HG03060 (cell line): ENCODE results near the gene RASA3.
"Not testable (repeated sequence)": the region's sequence is repeated elsewhere in the genome, so short reads cannot be mapped to it uniquely, and the experiment has no call there.

Source experiments
- ATAC-seq: cut with Tn5 transposase; IDR thresholded peaks from one replicate; pipeline ENCODE4 v1.9.1; 2021; ENCODE audit warnings: low read depth, moderate number of reproducible peaks; ENCODE audit not compliant: unreplicated experiment

The RASA3 gene

DNA sequence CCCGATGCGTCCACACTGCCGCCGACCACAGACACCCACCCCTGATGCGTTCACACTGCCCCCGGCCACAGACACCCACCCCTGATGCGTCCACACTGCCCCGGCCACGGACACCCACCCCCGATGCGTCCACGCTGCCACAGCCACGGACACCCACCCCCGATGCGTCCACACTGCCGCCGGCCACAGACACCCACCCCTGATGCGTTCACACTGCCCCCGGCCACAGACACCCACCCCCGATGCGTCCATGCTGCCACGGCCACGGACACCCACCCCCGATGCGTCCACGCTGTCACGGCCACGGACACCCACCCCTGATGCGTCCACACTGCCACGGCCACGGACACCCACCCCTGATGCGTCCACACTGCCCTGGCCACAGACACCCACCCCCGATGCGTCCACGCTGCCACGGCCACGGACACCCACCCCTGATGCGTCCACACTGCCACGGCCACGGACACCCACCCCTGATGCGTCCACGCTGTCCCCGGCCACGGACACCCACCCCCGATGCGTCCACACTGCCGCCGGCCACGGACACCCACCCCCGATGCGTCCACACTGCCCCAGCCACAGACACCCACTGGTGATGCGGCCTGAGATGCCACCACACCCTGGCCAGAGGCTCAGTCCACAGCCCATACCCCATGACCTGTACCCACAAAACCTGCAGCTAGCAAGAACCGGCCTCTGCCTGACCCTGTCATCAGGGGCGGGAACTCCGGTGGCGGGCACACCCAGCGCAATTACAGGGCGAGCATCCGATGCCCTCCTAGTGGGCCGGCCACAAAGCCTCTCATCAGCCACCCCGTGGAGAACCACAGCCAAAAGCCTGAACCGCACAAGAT, 28.4 kb downstream of the RASA3 start:
- ATAC-seq, result no peak

DNA sequence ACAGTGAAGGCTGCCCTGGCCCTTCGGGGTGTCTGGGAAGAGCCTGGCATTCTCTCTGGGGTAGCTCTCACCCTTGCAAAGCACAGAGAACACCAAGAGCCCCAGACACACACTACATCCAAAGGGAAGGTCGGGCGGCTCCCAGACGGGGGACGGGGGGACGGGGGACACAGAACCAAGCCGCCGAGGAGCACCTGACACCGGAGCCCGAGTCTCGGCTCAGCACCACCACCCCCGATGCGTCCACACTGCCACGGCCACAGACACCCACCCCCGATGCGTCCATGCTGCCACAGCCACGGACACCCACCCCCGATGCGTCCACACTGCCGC, 29.2 kb downstream of the RASA3 start:
- not testable (repeated sequence) for ATAC-seq

- ATAC-seq, result no peak
Measured at GRCh38 chr13:114102521-114103288, 29.7 kb downstream of the RASA3 start.

DNA sequence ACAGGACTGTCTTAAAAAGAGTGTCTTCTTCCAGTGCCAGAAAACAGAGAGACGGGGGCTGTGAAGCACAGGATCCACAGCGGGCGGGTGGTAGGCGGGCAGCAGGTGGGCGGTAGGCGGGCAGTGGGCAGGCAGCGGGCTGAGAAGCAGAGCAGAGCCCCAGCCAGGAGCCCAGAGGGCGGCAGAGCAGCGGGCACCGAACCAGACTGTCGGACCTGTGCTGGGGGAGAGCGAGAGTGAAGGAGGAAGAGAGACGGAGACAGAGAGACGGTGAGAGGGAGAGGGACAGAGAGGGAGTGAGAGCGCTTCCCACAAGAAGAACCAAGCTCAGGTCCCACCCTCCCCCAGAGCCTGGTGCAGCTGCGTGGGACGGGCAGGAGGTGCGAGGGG, 30.3 kb downstream of the RASA3 start:
- no peak for ATAC-seq

GRCh38 chr13:114101358-114102130, 30.9 kb downstream of the RASA3 start:
- ATAC-seq, result no peak

GRCh38 chr13:114100446-114101357, 31.7 kb downstream of the RASA3 start:
- ATAC-seq, result no peak

GRCh38 chr13:114099918-114100445, 32.4 kb downstream of the RASA3 start:
- ATAC-seq, result no peak

- ATAC-seq, result no peak
Measured at GRCh38 chr13:114099191-114099590, 33.2 kb downstream of the RASA3 start.

DNA sequence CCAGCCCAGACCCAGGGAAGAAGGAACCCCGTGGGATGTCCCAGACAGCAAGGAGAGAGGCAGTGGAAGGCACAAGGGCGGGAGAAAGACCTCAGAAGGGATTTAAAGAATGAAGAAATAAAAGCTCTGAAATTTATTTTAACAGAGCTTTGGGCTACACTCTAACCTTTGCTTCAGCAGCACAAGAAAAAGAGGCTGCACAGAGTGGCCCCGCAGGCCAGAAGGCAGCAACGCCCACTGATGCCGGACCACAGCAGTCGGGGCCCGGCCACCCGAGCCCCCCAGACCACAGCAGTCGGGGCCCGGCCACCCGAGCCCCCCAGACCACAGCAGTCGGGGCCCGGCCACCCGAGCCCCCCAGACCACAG, 33.8 kb downstream of the RASA3 start:
- ATAC-seq, result not testable (repeated sequence)

- ATAC-seq, result no peak
Measured at GRCh38 chr13:114097893-114098688, 34.3 kb downstream of the RASA3 start.

DNA sequence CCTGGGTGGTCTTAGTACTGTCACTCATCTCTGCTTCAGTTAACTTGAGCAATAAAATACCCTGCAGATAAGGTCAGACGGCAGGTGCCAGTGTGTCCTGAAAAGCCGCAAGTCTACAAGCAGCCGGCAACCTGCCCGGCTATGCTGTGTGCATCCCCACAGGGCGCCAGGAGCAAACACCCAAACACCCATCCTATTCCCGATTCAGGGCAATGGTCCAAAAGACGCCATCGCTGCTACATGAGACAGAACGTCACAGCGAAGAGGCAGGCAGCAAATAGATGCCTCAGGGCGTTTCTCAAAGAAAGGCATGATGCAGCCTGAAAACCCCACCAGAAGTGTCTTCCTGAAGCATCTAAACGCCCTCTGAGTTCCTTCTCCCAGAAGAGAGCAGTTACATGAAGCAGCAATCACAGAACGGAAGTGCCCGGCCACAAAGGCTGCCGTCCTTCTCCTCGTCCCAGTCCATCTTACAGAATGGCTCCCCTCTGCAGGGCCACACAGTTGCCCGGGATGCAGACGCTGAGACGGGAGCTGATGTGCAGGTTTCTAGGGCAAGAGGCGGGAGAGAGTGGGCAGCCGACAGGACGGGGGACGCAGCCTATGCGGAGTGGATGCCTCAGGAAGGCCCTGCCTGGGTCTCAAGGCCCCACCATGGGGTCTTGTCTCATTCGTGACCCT, 35.1 kb downstream of the RASA3 start:
- ATAC-seq, result no peak

DNA sequence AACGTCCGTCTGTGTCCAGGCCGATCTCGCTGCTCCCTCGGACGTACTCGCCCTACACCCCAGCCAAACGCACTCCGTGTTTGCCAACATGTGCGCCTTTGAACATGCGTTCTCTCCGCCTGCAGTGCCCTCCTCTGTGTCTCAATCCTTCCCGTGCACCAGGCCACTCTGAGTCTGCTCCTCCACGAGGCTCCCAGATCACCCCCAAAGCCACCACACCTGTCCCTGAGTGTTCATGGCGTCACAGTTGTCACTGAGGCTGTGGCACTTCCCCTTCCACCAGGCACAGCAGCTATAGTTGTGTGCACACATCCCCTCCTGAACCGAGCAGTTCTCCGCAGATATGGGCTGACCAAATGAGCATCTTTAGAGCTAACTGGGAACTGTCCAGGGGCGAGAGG, 35.6 kb downstream of the RASA3 start:
- ATAC-seq, result no peak

DNA sequence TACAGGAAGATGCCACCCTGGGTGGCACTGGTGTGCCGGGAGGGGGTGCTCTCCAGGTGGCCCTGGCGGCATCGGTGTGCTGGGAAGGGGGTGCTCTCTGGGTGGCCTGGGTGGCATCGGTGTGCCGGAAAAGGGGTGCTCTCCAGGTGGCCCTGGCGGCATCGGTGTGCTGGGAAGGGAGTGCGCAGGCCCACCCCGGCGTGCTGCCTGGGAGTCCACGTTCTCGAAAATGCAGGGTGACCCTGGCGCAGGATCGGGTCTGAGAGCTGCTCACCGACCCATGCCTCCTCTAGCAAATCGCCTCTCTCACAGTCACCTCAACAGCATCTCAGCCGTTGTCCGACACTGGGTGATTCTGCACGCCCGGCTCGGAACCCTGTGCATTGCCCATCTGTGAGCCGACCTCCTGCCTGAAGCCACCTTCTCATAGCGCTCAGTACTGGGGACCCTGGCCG, 36.4 kb downstream of the RASA3 start:
- ATAC-seq, result no peak

GRCh38 chr13:114095486-114095885, 36.9 kb downstream of the RASA3 start:
- ATAC-seq, result no peak

- ATAC-seq, result no peak
Measured at GRCh38 chr13:114093118-114093517, 39.3 kb downstream of the RASA3 start.

DNA sequence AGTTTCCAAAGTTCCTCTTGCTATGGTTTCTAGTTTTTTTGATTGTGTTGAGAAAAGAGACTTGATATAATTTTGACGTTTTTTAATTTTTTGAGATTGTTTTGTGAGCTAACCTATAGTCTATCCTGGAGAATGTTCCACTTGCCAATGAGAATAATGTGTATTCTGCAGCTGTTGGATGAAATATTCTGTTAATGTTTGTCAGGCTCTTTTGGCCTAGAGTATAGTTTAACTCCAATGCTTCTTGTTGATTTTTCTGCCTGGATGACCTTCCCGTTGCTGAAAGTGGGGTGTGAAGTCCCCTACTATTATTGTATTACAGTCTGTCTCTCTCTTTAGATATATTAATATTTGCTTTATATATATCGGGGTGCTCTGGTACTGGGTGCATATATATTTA, 40.0 kb downstream of the RASA3 start:
- no peak for ATAC-seq

- no peak for ATAC-seq
Measured at GRCh38 chr13:114090476-114090875, 41.9 kb downstream of the RASA3 start.

DNA sequence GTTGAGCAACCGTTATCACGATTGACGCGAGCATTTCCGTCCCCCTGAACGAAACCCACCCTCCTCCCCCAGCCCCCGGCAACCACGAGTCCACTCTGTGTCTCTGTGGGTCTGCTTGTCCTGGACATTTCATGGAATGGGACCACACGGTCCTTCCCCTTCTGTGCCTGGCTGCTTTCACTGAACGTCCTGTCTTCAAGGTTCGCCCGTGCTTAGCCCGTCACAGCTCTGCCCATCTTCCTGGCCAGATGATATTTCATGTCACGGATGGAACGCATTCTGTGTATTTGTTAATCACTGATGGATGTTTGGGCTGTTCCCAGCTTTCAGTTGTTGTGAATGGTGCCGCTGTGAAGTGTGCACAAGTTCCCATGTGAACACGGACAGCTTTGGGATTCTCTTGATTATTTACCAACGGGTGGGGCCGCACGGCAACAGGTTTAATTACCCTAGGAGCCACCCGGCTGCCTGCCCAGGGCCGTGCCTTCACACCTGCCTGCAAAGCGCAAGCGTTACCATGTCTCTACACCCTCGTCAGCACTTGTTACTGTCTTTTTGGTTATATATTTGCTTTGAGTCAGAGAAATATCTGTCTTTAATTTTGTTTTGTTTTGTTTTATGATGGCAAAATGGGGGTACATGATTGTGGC, 42.5 kb downstream of the RASA3 start:
- ATAC-seq, result no peak
